GM10847 (cell line): Measurements from ENCODE around the gene TUBA4B.

Experiments
- POLR2A ChIP-seq: IDR thresholded peaks from 2 replicates; pipeline ENCODE4 v1.6.1; 2011; ENCODE audit not compliant: insufficient read length; ENCODE audit errors: extremely low read depth

The TUBA4B gene

GRCh38 chr2:219277703-219278654 lies 24.9 kb downstream of the TUBA4B start:
- peak; percentile 21 for TF ChIP-seq POLR2A

DNA sequence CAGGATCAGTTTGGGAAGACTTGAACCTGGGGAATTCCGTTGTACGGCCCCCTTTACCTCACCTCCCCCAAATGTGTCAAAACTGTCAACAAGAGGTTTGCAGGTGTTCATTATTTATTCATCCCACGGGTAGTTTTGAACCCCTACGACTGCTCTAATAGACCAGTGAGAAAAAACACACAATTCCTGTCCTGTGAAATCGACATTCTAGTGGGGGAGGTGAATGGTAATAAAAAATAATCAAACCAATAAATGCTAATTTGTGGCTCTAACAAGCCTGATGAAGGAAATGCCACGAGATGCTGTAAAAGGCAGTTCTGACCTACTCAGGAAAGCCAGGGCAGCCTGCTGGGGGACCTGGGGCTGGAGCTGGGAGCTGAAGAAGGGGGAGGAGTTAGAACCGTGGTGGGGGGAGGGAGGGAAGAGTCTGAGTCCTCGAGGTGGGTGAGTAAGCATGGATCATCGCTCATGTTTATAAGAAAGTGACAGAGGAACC lies 25.7 kb downstream of the TUBA4B start:
- TF ChIP-seq POLR2A, result no peak

GRCh38 chr2:219279151-219279915 lies 26.3 kb downstream of the TUBA4B start, which contains the start of gene DNAJB2:
Gene DNAJB2 (plus strand): TSS chr2:219279366. CDS start chr2:219279834, 468 bp downstream.
- TF ChIP-seq POLR2A, result peak; percentile 90

- TF ChIP-seq POLR2A, result no peak
Observed at GRCh38 chr2:219279916-219280516, 27.0 kb downstream of the TUBA4B start.

DNA sequence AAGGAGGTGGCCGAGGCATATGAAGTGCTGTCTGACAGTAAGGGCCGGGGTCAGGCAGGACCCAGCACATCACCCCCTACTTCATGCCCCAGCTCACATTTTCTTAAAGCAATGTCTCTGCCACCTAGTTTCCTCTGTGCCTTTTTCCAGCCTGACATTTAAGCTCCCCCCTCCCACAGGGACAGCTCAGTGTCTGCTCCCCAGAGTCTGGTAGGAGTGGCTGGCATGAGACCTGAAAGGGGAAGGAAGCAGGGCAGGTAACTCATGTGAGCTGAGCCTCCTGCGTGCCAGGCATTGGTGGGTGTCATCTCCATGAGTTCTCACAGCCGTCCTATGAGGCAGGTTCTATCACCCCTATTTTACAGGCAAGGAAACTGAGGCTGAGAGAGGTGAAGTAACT lies 27.6 kb downstream of the TUBA4B start:
- no peak for TF ChIP-seq POLR2A

GRCh38 chr2:219281588-219281987 lies 28.5 kb downstream of the TUBA4B start:
- TF ChIP-seq POLR2A, result no peak

DNA sequence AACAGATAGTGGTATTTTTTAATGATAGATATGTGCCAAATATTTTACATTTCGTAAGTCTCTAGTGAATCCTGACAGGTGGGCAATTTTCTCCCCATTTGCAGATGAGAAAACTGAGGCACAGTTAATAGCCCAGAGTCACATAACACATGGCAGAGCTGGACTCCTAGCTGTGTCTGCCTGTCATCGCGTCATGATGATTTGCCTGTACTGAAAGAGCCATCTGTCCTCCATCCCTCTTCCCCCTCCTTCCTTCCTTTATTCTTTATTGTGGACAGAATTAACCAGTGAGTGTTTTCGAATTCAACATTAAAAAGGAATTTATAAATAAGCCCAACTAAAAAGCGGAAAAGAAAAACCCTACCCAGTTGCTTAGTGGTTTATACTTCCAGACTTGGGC lies 29.3 kb downstream of the TUBA4B start:
- no peak for TF ChIP-seq POLR2A

GRCh38 chr2:219282943-219283581 lies 30.0 kb downstream of the TUBA4B start:
- no peak for TF ChIP-seq POLR2A

GRCh38 chr2:219284501-219285372 lies 31.7 kb downstream of the TUBA4B start:
- TF ChIP-seq POLR2A, result no peak

DNA sequence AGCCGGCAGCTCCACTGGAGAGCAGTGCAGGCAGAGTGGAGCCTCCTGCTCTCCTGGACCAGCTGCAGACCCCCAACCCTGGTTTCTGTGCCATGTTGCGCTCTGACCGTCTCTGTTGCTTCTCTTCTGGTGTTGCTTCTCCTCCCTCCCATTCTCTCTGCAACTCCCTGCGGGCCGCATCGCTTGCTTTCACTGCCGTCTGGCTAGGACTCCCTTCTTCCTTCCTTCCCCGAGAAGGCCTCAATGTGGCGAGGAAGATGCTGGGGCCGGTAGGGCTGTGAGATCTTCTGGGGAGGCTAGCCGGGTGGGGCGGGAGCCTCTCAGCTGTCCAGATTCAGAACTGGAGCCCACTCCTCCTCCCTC lies 32.3 kb downstream of the TUBA4B start:
- TF ChIP-seq POLR2A, result no peak

DNA sequence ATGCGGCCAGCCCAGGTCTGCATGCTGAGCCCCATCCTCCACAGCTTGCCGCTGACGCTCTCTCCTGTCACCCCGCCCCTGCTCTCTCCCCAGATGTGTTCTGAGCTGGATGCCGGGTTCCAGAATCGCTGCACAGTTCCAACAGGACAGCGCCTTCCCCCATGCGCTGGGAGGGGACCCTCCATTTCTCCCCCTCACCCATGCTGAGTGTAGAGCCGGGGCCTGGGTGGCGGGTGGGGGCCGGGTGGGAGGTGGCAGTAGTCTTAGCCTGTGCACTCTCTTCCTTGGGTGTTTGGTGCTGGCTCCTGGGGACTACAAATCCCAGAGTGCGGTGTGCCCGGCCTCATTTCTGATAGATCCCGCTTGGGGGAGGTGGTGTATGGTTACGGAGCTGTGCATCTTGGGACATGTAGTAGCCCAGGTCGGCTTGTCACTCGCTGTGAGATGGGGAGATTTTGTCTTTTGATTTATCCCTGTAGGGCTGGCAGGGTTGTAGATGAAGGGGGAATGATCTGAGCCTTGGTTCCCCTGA lies 32.9 kb downstream of the TUBA4B start:
- TF ChIP-seq POLR2A, result no peak

DNA sequence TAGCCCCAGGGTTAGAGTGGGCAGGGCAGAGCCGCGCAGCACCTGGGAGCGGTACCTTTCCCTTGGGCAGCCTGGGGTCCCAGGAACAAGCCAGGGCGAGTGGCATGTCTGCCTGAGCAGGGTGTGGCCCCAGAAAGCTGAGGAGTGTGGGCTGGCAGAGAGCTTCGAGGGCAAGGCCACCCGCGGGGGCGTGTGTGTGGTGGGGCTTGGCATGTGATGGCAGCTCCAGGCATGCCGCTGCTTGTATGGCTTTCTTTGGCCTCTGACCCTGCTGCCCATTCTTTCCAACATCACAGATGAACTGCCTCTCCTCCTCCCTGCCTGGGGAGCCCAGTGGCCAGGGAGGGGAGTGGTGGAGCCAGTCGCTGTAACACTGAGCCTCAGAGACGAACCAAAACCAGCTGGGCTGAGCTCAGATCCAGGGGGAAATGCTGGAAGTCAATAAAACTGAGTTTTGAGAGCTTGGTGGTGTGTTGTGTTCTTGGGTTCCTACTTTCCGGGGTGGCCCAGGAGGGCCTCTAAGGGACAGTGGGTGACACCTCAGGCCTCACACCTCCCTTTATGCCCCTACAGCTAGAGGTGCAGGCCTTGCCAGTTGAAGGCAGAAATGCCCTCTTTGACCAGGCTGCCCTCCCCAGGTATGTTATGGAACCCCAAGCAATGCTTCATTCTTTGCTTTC lies 33.5 kb downstream of the TUBA4B start:
- no peak for TF ChIP-seq POLR2A

DNA sequence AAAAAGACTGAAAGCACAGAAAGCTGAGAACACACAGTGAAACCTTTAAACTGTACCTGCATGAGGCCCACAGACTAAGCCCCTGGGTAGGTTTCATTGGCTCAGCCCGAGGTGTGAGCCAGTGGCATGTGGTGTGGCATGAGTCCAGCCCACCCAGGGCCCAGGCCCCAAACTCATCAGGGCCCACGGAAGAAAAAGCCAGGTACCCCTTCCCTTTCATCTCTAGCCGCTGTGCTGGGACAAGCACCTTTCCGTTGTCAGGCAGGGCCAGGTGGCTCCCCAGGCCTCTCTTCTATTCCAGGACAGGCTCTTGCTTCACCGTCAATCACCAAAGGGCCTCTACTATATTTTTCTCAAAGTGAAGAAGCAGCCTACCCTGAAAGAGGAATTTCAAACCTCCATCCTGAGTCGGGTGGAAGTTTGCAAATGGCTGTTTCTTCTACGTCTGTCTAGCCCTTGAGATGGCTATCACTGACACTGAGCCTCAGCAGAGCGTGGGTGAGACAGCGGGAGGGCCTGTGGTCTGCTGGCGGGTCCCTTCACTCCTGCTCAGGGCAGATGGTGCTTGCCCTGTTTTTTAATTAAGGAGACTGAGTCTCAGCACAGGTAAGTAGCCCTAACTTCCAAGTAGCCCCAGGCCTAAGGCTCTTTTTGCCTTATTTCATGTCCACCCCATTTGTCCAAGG lies 34.7 kb downstream of the TUBA4B start:
- no peak for TF ChIP-seq POLR2A
